T-helper 22 cell (primary cell): Measurements from ENCODE around the gene FCHO1.

Experiments used
- DNase-seq: peaks from one replicate; pipeline ENCODE4 v3.0.0-alpha.2; 2020; ENCODE audit warnings: low read depth

FCHO1 gene

GRCh38 chr19:17830567-17831418, 79.5 kb downstream of the FCHO1 start:
- DNase-seq = no peak

DNA sequence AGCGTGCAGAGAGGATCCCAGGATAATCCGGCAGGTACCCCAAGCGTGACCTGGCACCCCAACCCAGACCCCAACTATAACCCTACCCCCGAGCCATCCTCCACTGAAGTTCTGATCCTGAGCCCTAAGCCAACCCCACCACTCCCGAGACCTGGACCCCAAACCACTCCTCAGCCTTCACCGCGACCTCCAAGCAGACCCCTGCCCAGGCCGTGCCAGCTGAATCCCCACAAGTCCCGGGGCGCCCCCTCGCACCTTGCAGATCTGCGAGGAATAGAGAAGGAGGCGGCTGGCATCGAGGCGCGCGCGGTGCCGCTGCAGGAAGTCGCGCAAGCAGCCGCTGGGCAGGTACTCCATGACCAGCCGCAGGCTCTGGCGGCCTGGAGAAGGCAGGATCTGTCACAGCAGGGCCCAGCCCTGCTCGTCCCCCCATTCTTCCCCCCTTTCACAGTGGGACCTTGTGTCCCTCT, 80.2 kb downstream of the FCHO1 start:
- no peak for DNase-seq

GRCh38 chr19:17832443-17833208, 81.3 kb downstream of the FCHO1 start:
- no peak for DNase-seq

DNA sequence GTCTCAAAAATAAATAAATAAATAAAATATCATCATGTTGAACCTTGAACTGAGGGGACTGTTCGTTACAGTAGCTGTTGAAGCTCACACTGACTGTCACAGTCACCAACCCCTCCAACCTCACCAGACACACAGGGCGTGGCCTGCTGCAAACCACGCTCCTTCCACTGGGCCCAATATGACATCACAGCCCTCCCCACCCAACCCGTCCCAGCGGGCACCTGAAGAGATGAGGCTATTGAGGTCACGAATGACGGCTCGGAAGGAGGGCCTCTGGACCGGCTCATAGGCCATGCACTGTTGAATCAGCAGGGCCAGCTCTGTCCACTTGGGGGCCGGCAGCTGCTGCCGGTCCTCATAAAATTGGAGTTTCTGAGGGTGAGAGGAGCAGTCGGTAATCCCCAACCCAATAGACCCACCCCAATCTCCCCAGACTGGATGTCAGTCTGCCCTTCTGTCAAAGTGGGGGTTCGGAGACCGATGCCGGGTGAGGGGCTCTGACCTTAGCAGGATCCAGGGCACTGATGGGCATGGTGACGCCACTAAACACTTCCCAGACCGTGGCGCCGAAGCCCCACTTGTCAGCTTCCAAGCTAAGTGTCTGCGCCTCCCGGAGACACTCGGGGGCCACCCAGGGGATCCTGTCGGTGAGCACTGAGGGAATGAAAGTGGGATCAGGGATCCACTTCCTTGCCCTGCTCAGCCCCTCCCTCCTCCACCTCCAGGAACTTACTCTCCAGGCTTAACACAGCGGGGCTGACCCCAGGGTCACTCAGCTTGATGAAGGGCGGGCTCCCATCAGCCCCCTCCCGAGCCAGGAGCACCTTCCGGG, 83.3 kb downstream of the FCHO1 start:
- DNase-seq = no peak

DNA sequence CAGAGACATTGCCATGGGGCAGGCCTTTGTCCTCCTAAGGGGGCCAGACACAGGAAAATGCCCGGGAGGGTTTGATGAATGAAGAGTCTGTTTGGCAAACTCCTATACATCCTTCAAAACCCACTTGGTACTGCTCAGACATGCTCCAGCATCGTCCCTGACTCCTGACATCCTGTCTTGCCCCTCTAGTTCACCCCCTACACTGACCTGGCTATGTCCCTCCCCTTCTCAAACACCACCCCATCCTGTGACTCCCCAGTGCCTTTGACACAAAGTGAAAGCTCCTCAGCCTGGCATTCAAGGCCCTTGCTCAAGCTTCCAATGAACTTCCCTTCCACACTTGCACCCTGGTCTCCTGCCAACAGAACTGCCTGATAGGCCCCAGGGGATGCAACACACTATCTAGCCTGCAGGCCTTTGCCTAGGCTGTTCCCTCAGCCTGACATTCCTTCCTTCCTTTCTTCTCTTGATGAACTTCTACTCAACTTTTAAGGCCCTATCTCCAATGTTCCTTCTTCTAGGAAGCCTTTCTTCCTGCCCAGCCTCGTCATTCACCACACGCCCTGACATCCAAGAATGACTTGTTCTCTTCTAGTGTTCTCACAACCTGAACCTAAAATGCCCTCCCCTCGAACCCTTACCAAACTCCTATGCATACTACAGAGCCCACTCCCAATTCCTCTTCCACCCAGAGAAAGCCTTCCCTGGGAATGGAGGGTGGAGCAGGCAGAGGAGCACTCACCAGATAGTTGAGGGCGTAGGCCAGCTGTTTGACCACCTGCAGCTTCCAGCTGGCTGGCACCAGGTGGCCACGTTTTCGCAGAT, 84.1 kb downstream of the FCHO1 start:
- DNase-seq = no peak

DNA sequence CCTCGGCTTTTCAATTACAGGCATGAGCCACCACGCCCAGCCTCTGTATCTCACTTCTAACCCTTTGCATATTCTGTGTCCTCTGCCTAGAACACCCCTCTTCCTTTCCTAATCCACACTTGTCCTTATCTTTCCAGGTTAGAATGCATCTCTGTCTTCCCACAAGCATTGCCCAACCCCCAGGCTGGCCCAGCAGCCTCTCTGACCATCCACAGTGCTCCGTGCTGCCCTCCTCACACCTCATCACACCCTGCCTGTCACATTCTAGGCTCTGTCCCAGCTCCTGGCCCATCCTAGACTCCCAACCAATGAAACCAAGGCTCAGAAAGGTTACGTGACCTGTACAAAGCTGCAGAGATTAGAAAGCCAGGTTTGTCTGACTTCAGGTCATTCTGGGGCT, 85.3 kb downstream of the FCHO1 start:
- DNase-seq = no peak

- DNase-seq = no peak
These were observed 86.7 kb downstream of the FCHO1 start for GRCh38 chr19:17837972-17838371.
